Uterus (tissue), 2 donors: ENCODE measurements around the gene PODNL1.

Experiments used
- POLR2A ChIP-seq, 2 donors: fragments of 450-650 bp; IDR thresholded peaks; one replicate each; pipeline ENCODE4 v1.6.1; 2016; ENCODE audit warnings: antibody characterized with exemption in 2 of 2, mild to moderate bottlenecking in 1 of 2, moderate library complexity in 1 of 2
- TF ChIP-seq, protein P1 (sequence below), 4 experiments: fragments of 200-600 bp in 2 of 4; fragments of 450-650 bp in 2 of 4; sonication (generic) in 2 of 4; IDR thresholded peaks; one replicate each; pipeline ENCODE4 v1.5.1; 2016 to 2019; ENCODE audit warnings: antibody characterized with exemption in 4 of 4, mild to moderate bottlenecking in 2 of 4, moderate library complexity in 1 of 4

DNA sequence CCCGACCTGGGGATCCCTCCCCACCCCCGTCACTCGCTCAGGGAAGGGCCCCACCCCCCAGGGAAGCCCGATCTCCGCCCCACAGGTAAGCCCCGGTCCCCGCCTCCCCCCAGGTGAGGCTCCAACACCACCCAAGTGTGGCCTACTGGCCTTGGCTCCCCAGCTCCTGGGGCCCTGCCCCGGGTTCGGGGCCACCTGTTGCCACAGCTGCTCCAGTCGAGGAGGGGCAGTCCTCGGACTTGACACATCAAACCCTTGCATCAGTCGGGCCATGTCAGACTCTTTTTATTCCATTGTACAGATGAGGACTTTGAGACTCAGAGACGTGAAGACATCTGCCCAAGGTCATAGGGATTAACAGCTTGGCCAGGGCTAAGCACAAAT, 31.7 kb downstream of the PODNL1 start:
- TF ChIP-seq, protein P1, sequence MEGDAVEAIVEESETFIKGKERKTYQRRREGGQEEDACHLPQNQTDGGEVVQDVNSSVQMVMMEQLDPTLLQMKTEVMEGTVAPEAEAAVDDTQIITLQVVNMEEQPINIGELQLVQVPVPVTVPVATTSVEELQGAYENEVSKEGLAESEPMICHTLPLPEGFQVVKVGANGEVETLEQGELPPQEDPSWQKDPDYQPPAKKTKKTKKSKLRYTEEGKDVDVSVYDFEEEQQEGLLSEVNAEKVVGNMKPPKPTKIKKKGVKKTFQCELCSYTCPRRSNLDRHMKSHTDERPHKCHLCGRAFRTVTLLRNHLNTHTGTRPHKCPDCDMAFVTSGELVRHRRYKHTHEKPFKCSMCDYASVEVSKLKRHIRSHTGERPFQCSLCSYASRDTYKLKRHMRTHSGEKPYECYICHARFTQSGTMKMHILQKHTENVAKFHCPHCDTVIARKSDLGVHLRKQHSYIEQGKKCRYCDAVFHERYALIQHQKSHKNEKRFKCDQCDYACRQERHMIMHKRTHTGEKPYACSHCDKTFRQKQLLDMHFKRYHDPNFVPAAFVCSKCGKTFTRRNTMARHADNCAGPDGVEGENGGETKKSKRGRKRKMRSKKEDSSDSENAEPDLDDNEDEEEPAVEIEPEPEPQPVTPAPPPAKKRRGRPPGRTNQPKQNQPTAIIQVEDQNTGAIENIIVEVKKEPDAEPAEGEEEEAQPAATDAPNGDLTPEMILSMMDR (IDR thresholded peaks at IDR 0.05): no peak
- TF ChIP-seq POLR2A (IDR thresholded peaks at IDR 0.05): no peak
